Activated T-cell treated with anti-CD3 and anti-CD28 coated beads for 24 hours (primary cell): Measurements from ENCODE around the gene TMCC3.

Experiments
- DNase-seq: peaks from one replicate; pipeline ENCODE4 v3.0.0-alpha.2; 2020; ENCODE audit warnings: low read depth

TMCC3 gene

GRCh38 chr12:94531196-94531720 is 119.1 kb downstream of the TMCC3 start:
- DNase-seq, result no peak

- no peak for DNase-seq
Observed at GRCh38 chr12:94525951-94526350, 124.4 kb downstream of the TMCC3 start.
